ENCODE results near the gene ACAP1.

Gene ACAP1

DNA sequence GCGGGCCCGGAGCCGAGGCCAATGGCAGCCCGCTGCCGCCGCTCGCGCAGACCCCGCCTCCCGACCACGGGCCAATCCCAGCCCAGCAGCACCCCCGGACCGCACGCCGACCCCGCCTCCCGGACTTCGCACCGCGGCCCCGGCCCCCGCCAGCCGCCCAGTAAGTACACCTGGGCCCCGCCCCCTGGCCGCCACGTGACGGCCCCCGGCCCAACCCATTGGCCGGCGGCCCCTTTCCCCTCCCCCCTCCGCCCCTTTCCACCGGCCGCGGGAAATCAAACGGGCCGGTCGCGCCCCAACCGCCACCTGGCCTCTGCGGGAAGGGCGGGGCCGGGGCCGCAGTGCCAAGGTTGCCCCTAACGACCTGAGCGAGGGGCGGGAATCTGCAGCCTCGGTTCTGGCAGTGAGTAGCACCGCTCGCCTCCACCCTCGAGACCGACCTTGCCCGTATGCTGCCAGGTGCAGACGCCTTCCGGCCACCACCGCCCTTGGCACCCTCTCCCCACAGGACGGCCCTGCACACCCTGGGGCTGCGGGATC is 41.6 kb upstream of the ACAP1 start, which contains the start of gene YBX2:
Gene YBX2, minus strand, starts transcription at position 26 of the 540 bp plus-strand sequence. CDS start 139 bp downstream, outside the sequence.
- no peak within 1 kb of the TSS for H2BK120ac ChIP-seq (ENCODE audit: insufficient read depth, low read length, poor library complexity)
- no peak within 1 kb of the TSS for H3K4ac ChIP-seq (ENCODE audit: low read depth, low read length)
- no peak within 1 kb of the TSS for H4K12ac ChIP-seq (ENCODE audit: low read depth, low read length)
- no peak within 1 kb of the TSS for H3K14ac ChIP-seq (ENCODE audit: low read length)
- no peak within 1 kb of the TSS for H2AK5ac ChIP-seq (ENCODE audit: low read length)
- H3K4me2 ChIP-seq (ENCODE audit: low read length): peak within 1 kb of the TSS; percentile 46
- no peaks in the 10 kb centered on the region for H3K36me3 ChIP-seq (ENCODE audit: control insufficient read depth in 1 of 2, insufficient read depth in 2 of 2, low read length in 2 of 2)
- no CpG with 5 or more reads among the region's 57 CpGs for WGBS (ENCODE audit: extremely low coverage, insufficient coverage, insufficient read length)
- H3K27ac ChIP-seq (ENCODE audit: low read depth, low read length): no peak within 1 kb of the TSS
- no peaks in the 10 kb centered on the region for H3K79me2 ChIP-seq (ENCODE audit: control insufficient read depth, insufficient read depth, low read length, poor library complexity)
- peak; percentile 59 to 66 for DNase-seq
- no peaks in the 10 kb centered on the region for H3K79me1 ChIP-seq (ENCODE audit: low read length)
- H3K9ac ChIP-seq (ENCODE audit: low read length): no peak within 1 kb of the TSS
- H4K91ac ChIP-seq (ENCODE audit: low read depth, low read length): no peak within 1 kb of the TSS
- no peak within 1 kb of the TSS for H3K4me3 ChIP-seq (ENCODE audit: low read depth, low read length)
- no peak within 1 kb of the TSS for H2BK5ac ChIP-seq (ENCODE audit: low read depth, low read length, poor library complexity)
- H3K18ac ChIP-seq (ENCODE audit: low read length): no peak within 1 kb of the TSS
- peaks cover 4 to 8% of the 10 kb centered on the region in 2 experiments for H3K4me1 ChIP-seq (ENCODE audit: control insufficient read depth in 1 of 2, insufficient read depth in 2 of 2, low read length in 2 of 2)
- H3K9me3 ChIP-seq (ENCODE audit: insufficient read depth, low read depth, low read length): peaks cover 5% of the 10 kb centered on the region
- no peak within 1 kb of the TSS for H2BK12ac ChIP-seq (ENCODE audit: low read length)
- no peak within 1 kb of the TSS for H3K23ac ChIP-seq (ENCODE audit: low read length)
- peaks cover 21% of the 10 kb centered on the region for H3K27me3 ChIP-seq (ENCODE audit: insufficient read depth, low read length)
- H4K8ac ChIP-seq (ENCODE audit: low read depth, low read length): peak within 1 kb of the TSS; percentile 48
- H2AFZ ChIP-seq (ENCODE audit: insufficient read depth, low read length, poor library complexity): peak within 1 kb of the TSS; percentile 20

DNA sequence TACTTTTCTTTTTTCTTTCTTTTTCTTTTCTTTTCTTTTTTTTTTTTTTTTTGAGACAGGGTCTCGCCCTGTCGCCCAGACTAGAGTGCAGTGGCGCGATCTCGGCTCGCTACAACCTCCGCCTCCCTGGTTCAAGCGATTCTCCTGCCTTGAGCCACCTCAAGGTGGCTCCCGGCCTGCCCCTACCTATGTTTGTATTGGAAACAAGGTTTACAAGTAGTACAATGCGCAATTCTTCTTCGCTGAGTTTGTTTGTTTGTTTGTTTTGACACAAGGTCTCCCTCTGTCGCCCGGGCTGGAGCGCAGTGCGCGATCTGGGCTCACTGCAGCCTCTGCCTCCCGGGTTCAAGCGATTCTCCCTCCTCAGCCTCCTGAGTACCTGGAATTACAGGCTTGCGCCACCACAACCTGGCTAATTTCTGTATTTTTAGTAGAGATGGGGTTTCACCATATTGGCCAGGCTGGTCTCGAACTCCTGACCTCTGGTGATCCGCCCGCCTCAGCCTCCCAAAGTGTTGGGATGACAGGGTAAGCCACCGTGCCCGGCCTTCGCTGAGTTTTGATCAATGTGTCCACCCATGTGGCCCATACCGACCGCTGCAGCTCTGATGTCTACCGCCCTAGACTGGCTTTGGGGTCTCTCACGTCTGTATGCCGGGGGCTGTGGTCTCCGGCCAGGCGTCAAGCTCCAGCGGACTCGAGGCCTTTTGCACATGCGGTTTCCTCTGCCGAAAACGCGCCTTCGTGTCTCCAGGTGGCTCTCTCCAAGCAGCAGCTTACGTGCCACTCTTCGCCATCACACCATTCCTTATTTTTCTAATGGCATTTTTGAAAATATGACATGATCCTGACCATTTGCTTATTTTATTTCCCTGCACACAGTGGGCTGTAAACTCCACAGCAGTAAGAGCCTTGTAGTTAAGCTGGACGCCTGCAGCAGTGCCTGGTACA is 40.8 kb upstream of the ACAP1 start:
- Histone ChIP-seq H4K91ac (ENCODE audit: low read depth, low read length) (no peak overlapping the region), H2BK5ac (ENCODE audit: low read depth, low read length, poor library complexity) (no peak overlapping the region), H2AFZ (ENCODE audit: insufficient read depth, low read length, poor library complexity) (no peak overlapping the region), H2AK5ac (ENCODE audit: low read length) (no peak overlapping the region), H3K14ac (ENCODE audit: low read length) (no peak overlapping the region), H3K27ac (ENCODE audit: low read depth, low read length) (no peak overlapping the region), H3K27me3 (ENCODE audit: insufficient read depth, low read length) (peaks cover 21% of the 10 kb centered on the region), H3K79me2 (ENCODE audit: control insufficient read depth, insufficient read depth, low read length, poor library complexity) (no peaks in the 10 kb centered on the region), H3K4me2 (ENCODE audit: low read length) (peak overlapping the region; percentile 45), H3K79me1 (ENCODE audit: low read length) (no peaks in the 10 kb centered on the region), H2BK12ac (ENCODE audit: low read length) (no peak overlapping the region), H4K8ac (ENCODE audit: low read depth, low read length) (no peak overlapping the region), H3K23ac (ENCODE audit: low read length) (no peak overlapping the region), H3K9ac (ENCODE audit: low read length) (no peak overlapping the region), H3K4ac (ENCODE audit: low read depth, low read length) (no peak overlapping the region), H3K36me3 (ENCODE audit: control insufficient read depth in 1 of 2, insufficient read depth in 2 of 2, low read length in 2 of 2) (no peaks in the 10 kb centered on the region), H3K4me3 (ENCODE audit: low read depth, low read length) (no peak overlapping the region), H3K18ac (ENCODE audit: low read length) (no peak overlapping the region), H2BK120ac (ENCODE audit: insufficient read depth, low read length, poor library complexity) (no peak overlapping the region), H3K9me3 (ENCODE audit: insufficient read depth, low read depth, low read length) (peaks cover 5% of the 10 kb centered on the region), H4K12ac (ENCODE audit: low read depth, low read length) (no peak overlapping the region), H3K4me1 (ENCODE audit: control insufficient read depth in 1 of 2, insufficient read depth in 2 of 2, low read length in 2 of 2) (peaks cover 4 to 8% of the 10 kb centered on the region in 2 experiments)
- WGBS (ENCODE audit: extremely low coverage, insufficient coverage, insufficient read length): no CpG with 5 or more reads among the region's 42 CpGs
- peak; percentile 33 to 62 for DNase-seq

DNA sequence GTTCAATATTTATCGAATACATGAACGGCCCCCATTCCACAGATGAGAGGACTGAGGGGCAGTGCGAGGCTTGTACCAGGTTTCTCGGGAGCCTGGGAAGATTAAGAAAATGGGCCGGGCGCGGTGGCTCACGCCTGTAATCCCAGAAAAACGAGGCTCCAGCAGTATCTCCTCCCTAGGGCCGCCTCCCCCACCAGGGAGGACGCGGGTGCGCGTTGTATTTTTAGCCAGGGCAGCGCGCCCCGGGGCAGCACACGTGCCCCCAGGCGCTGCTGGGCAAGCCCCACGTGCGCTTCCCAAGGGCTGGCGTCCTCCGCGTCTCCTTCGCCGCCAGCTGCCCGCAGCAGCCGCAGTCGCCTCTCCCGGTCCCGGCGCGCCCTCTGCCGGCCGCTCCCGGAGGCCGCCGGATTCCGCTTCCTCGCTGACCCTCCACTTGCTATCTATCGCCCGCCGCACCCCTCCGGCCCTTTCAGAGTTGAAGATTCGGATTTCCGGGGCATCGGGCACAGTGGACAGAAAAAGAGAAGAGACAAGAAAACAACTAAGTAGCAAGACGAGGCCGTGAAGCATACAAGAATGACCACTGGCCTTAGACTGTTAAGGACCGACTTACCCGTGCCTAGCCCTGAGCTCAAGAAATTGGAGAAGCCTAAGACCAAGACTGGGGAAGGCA is 40.0 kb upstream of the ACAP1 start:
- peaks cover 21% of the 10 kb centered on the region for H3K27me3 ChIP-seq (ENCODE audit: insufficient read depth, low read length)
- H3K36me3 ChIP-seq (ENCODE audit: control insufficient read depth in 1 of 2, insufficient read depth in 2 of 2, low read length in 2 of 2): no peaks in the 10 kb centered on the region
- H3K4me1 ChIP-seq (ENCODE audit: control insufficient read depth in 1 of 2, insufficient read depth in 2 of 2, low read length in 2 of 2): peaks cover 4 to 8% of the 10 kb centered on the region in 2 experiments
- no peak overlapping the region for H4K12ac ChIP-seq (ENCODE audit: low read depth, low read length)
- H3K79me1 ChIP-seq (ENCODE audit: low read length): no peaks in the 10 kb centered on the region
- no peak overlapping the region for H3K4ac ChIP-seq (ENCODE audit: low read depth, low read length)
- DNase-seq: peak; percentile 88 to 94
- peaks cover 5% of the 10 kb centered on the region for H3K9me3 ChIP-seq (ENCODE audit: insufficient read depth, low read depth, low read length)
- H3K18ac ChIP-seq (ENCODE audit: low read length): no peak overlapping the region
- no CpG with 5 or more reads among the region's 51 CpGs for WGBS (ENCODE audit: extremely low coverage, insufficient coverage, insufficient read length)
- H2BK120ac ChIP-seq (ENCODE audit: insufficient read depth, low read length, poor library complexity): no peak overlapping the region
- H3K9ac ChIP-seq (ENCODE audit: low read length): no peak overlapping the region
- no peak overlapping the region for H3K14ac ChIP-seq (ENCODE audit: low read length)
- H4K8ac ChIP-seq (ENCODE audit: low read depth, low read length): no peak overlapping the region
- no peak overlapping the region for H4K91ac ChIP-seq (ENCODE audit: low read depth, low read length)
- H2BK5ac ChIP-seq (ENCODE audit: low read depth, low read length, poor library complexity): no peak overlapping the region
- H3K4me3 ChIP-seq (ENCODE audit: low read depth, low read length): no peak overlapping the region
- H2AFZ ChIP-seq (ENCODE audit: insufficient read depth, low read length, poor library complexity): no peak overlapping the region
- H2AK5ac ChIP-seq (ENCODE audit: low read length): no peak overlapping the region
- peak overlapping the region; percentile 45 for H3K4me2 ChIP-seq (ENCODE audit: low read length)
- no peaks in the 10 kb centered on the region for H3K79me2 ChIP-seq (ENCODE audit: control insufficient read depth, insufficient read depth, low read length, poor library complexity)
- peak overlapping the region; percentile 29 for H3K23ac ChIP-seq (ENCODE audit: low read length)
- H2BK12ac ChIP-seq (ENCODE audit: low read length): no peak overlapping the region
- no peak overlapping the region for H3K27ac ChIP-seq (ENCODE audit: low read depth, low read length)

DNA sequence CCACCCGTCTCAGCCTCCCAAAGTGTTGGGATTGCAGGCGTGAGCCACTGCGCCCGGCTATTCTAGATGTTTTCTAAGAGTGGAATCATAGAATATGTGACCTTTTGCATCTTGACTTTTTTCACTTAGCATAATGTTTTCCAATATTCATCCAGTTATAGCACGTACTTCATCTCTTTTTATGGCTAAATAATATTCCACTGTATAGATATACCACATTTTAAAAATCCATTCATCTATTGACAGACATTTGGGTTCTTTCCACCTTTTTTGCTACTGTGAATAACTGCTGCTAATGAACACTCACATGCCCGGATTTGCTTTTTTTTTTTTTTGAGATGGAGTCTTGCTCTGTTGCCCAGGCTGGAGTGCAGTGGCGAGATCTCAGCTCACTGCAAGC is 32.1 kb upstream of the ACAP1 start:
- no peak for DNase-seq
- Histone ChIP-seq H4K91ac (ENCODE audit: low read depth, low read length) (no peak overlapping the region), H4K8ac (ENCODE audit: low read depth, low read length) (no peak overlapping the region), H3K9ac (ENCODE audit: low read length) (no peak overlapping the region), H2BK120ac (ENCODE audit: insufficient read depth, low read length, poor library complexity) (no peak overlapping the region), H3K79me1 (ENCODE audit: low read length) (peaks cover 16% of the 10 kb centered on the region), H3K14ac (ENCODE audit: low read length) (no peak overlapping the region), H2AK5ac (ENCODE audit: low read length) (no peak overlapping the region), H3K4me3 (ENCODE audit: low read depth, low read length) (no peak overlapping the region), H3K27ac (ENCODE audit: low read depth, low read length) (no peak overlapping the region), H2BK5ac (ENCODE audit: low read depth, low read length, poor library complexity) (no peak overlapping the region), H3K23ac (ENCODE audit: low read length) (no peak overlapping the region), H3K79me2 (ENCODE audit: control insufficient read depth, insufficient read depth, low read length, poor library complexity) (peaks cover 17% of the 10 kb centered on the region), H3K27me3 (ENCODE audit: insufficient read depth, low read length) (no peaks in the 10 kb centered on the region), H3K18ac (ENCODE audit: low read length) (no peak overlapping the region), H4K12ac (ENCODE audit: low read depth, low read length) (no peak overlapping the region), H3K4me1 (ENCODE audit: control insufficient read depth in 1 of 2, insufficient read depth in 2 of 2, low read length in 2 of 2) (peaks cover 3 to 4% of the 10 kb centered on the region in 2 experiments), H2AFZ (ENCODE audit: insufficient read depth, low read length, poor library complexity) (no peak overlapping the region), H3K36me3 (ENCODE audit: control insufficient read depth in 1 of 2, insufficient read depth in 2 of 2, low read length in 2 of 2) (no peaks in the 10 kb centered on the region), H2BK12ac (ENCODE audit: low read length) (no peak overlapping the region), H3K4me2 (ENCODE audit: low read length) (no peak overlapping the region), H3K4ac (ENCODE audit: low read depth, low read length) (no peak overlapping the region), H3K9me3 (ENCODE audit: insufficient read depth, low read depth, low read length) (no peaks in the 10 kb centered on the region)
- WGBS (ENCODE audit: extremely low coverage, insufficient coverage, insufficient read length): no CpG with 5 or more reads among the region's 7 CpGs

Data from trophoblast cell (in vitro differentiated cells and primary cell).